K562 treated with DMSO at 1 percent for 24 hours (cell line): ENCODE data around the gene OR4M1. TPM values are rescaled to one million over a fixed set of nuclear protein-coding genes. Genes with fewer than 3 reads are reported as not detected.

Experiments used
- total RNA-seq: library from RNA; unstranded; fragments of 300-600 nt; gene quantifications from 2 replicates; pipeline ENCODE4 v1.2.3, GENCODE V29; 2022; ENCODE audit warnings: low read depth; ENCODE audit not compliant: insufficient read depth

OR4M1 gene, protein sequence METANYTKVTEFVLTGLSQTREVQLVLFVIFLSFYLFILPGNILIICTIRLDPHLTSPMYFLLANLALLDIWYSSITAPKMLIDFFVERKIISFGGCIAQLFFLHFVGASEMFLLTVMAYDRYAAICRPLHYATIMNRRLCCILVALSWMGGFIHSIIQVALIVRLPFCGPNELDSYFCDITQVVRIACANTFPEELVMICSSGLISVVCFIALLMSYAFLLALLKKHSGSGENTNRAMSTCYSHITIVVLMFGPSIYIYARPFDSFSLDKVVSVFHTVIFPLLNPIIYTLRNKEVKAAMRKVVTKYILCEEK
- total RNA-seq = not detected in 2 replicates

DNA sequence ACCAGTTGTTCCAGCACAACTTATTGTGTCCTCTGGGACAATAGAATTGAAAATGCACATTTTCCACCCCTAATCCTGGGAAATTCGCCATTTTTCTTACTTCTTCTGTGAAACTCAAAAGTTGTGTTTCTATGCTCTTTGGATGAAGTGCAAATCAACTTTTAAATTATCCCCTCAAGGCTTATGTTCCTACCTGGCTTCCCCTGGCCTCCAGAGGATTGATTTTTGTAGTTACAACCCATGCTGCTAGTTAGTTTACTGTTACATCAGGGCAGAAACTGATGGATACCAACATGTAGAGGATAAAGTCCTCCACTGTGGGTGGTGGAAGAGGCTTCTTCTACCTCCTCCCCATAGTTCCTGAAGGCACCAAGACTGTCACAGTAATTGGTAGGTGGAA, at the start of gene OR4M1:
TSS of gene OR4M1 (plus strand) at position 301 of the 400 bp plus-strand sequence. CDS start 6,819 bp downstream, outside the sequence.

DNA sequence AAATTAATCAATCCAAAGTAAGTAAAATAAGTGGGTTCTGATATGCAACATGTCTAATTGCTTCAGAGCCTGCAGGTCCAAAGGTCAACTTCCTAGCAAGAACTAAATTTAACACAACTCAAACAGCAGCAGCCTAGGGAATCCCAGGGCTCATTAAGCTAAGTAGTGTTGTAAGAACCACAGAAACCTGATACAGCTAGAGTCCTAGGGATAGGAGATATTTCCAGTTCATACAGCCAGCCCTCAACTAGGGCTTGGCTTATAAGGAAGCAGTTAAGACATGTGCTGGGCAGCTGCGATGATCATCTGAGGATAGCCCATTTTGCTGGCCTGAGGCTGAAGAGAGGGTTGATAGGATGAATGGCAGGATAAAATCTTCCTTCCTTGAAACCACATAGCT, 30.0 kb upstream of the OR4M1 start, which contains the start of gene OR4Q3:
TSS of gene OR4Q3 (plus strand) at position 316 of the 400 bp plus-strand sequence.

DNA sequence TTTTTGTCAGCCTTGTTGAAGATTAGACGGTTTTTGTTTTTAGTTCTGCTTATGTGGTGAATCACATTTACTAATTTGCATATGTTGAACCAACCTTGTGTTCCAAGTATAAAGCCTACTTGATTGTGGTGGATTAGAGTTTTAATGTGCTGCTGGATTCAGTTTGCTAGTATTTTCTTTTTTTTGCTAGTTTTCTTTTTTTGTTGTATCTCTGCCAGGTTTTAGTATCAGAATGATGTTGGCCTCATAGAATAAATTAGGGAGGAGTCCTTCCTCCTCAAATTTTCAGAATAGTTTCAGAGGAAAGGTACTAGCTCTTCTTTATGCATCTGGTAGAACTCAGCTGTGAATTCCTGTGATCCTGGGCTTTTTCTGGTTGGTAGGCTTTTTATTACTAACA, 30.2 kb downstream of the OR4M1 start, which contains the start of gene OR4N2:
TSS of gene OR4N2 (plus strand) at position 301 of the 400 bp plus-strand sequence. CDS start 23,679 bp downstream, outside the sequence.

Other genes with a start within 250 kb of the OR4M1 start
- not detected in 2 replicates for gene OR11H2, start 59.6 kb upstream of the OR4M1 start, total RNA-seq
- gene OR4Q3, start 29.9 kb upstream of the OR4M1 start, total RNA-seq = not detected in 2 replicates
- gene OR4N2, start 30.3 kb downstream of the OR4M1 start, total RNA-seq = not detected in 2 replicates
- not detected in 2 replicates for gene OR4K2, start 101.6 kb downstream of the OR4M1 start, total RNA-seq
- not detected in 2 replicates for gene OR4K5, start 147.1 kb downstream of the OR4M1 start, total RNA-seq
- not detected in 2 replicates for gene OR4K1, start 157.4 kb downstream of the OR4M1 start, total RNA-seq
- gene OR4K15, start 202.1 kb downstream of the OR4M1 start, total RNA-seq = not detected in 2 replicates
- not detected in 2 replicates for gene OR4Q2, start 228.7 kb downstream of the OR4M1 start, total RNA-seq
- gene OR4K14, start 245.8 kb downstream of the OR4M1 start, total RNA-seq = not detected in 2 replicates